Measurements from ENCODE around the gene GFOD1. TPM values are rescaled to one million over a fixed set of nuclear protein-coding genes. Genes with fewer than 3 reads are reported as not detected.

GFOD1 gene
- total and polyA plus RNA-seq, 4 donors: 2.6 to 16.8 (median 5.0) TPM

- Histone ChIP-seq H3K36me3 (ENCODE audit: control insufficient read depth in 4 of 4, insufficient read depth in 3 of 4, low read depth in 1 of 4, low read length in 3 of 4) (no peaks in the 10 kb centered on the region), H3K9me3 (ENCODE audit: control insufficient read depth in 4 of 4, low read length in 3 of 4) (no peaks in the 10 kb centered on the region), H3K27ac (ENCODE audit: low read depth in 1 of 2, low read length in 2 of 2) (no peak overlapping the region), H3K4me3 (ENCODE audit: low read depth in 1 of 3, low read length in 3 of 3) (no peak overlapping the region), H3K27me3 (ENCODE audit: control insufficient read depth in 4 of 4, insufficient read depth in 4 of 4, low read length in 3 of 4) (no peaks in the 10 kb centered on the region), H3K9ac (ENCODE audit: low read depth in 1 of 2, low read length in 2 of 2) (no peak overlapping the region), H3K4me1 (ENCODE audit: control insufficient read depth in 4 of 4, insufficient read depth in 4 of 4, low read length in 3 of 4) (peaks cover 0 to 2% (median 0%) of the 10 kb centered on the region in 4 donors)
- WGBS: 81% methylated on average over 3 of the region's 3 CpGs
- TF ChIP-seq GABPA (IDR thresholded peaks at IDR 0.05 in 1 of 2, conservative IDR thresholded peaks at IDR 0.05 in 1 of 2) (no peak), HNF4G (IDR thresholded peaks at IDR 0.05) (no peak)
- no peak for DNase-seq (ENCODE audit: low spot score)
Observed at GRCh38 chr6:13517116-13517515, 29.7 kb upstream of the GFOD1 start.

GRCh38 chr6:13515912-13516311 lies 28.5 kb upstream of the GFOD1 start:
- Histone ChIP-seq H3K27me3 (ENCODE audit: control insufficient read depth in 4 of 4, insufficient read depth in 4 of 4, low read length in 3 of 4) (no peaks in the 10 kb centered on the region), H3K36me3 (ENCODE audit: control insufficient read depth in 4 of 4, insufficient read depth in 3 of 4, low read depth in 1 of 4, low read length in 3 of 4) (no peaks in the 10 kb centered on the region), H3K27ac (ENCODE audit: low read depth in 1 of 2, low read length in 2 of 2) (no peak overlapping the region), H3K4me3 (ENCODE audit: low read depth in 1 of 3, low read length in 3 of 3) (no peak overlapping the region), H3K9me3 (ENCODE audit: control insufficient read depth in 4 of 4, low read length in 3 of 4) (no peaks in the 10 kb centered on the region), H3K9ac (ENCODE audit: low read depth in 1 of 2, low read length in 2 of 2) (no peak overlapping the region), H3K4me1 (ENCODE audit: control insufficient read depth in 4 of 4, insufficient read depth in 4 of 4, low read length in 3 of 4) (peaks cover 0 to 9% (median 5%) of the 10 kb centered on the region in 4 donors)
- TF ChIP-seq HNF4G (IDR thresholded peaks at IDR 0.05) (no peak), FOXA2 (IDR thresholded peaks at IDR 0.05) (no peak), SP1 (IDR thresholded peaks at IDR 0.05) (no peak), NR2F2 (IDR thresholded peaks at IDR 0.05) (no peak), RXRA (IDR thresholded peaks at IDR 0.05) (no peak), FOXA1 (IDR thresholded peaks at IDR 0.05) (no peak)
- TF ChIP-seq, protein P1, sequence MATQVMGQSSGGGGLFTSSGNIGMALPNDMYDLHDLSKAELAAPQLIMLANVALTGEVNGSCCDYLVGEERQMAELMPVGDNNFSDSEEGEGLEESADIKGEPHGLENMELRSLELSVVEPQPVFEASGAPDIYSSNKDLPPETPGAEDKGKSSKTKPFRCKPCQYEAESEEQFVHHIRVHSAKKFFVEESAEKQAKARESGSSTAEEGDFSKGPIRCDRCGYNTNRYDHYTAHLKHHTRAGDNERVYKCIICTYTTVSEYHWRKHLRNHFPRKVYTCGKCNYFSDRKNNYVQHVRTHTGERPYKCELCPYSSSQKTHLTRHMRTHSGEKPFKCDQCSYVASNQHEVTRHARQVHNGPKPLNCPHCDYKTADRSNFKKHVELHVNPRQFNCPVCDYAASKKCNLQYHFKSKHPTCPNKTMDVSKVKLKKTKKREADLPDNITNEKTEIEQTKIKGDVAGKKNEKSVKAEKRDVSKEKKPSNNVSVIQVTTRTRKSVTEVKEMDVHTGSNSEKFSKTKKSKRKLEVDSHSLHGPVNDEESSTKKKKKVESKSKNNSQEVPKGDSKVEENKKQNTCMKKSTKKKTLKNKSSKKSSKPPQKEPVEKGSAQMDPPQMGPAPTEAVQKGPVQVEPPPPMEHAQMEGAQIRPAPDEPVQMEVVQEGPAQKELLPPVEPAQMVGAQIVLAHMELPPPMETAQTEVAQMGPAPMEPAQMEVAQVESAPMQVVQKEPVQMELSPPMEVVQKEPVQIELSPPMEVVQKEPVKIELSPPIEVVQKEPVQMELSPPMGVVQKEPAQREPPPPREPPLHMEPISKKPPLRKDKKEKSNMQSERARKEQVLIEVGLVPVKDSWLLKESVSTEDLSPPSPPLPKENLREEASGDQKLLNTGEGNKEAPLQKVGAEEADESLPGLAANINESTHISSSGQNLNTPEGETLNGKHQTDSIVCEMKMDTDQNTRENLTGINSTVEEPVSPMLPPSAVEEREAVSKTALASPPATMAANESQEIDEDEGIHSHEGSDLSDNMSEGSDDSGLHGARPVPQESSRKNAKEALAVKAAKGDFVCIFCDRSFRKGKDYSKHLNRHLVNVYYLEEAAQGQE (IDR thresholded peaks at IDR 0.05): no peak
- 94% methylated on average over 3 of the region's 3 CpGs for WGBS
- no peak for DNase-seq (ENCODE audit: low spot score)

DNA sequence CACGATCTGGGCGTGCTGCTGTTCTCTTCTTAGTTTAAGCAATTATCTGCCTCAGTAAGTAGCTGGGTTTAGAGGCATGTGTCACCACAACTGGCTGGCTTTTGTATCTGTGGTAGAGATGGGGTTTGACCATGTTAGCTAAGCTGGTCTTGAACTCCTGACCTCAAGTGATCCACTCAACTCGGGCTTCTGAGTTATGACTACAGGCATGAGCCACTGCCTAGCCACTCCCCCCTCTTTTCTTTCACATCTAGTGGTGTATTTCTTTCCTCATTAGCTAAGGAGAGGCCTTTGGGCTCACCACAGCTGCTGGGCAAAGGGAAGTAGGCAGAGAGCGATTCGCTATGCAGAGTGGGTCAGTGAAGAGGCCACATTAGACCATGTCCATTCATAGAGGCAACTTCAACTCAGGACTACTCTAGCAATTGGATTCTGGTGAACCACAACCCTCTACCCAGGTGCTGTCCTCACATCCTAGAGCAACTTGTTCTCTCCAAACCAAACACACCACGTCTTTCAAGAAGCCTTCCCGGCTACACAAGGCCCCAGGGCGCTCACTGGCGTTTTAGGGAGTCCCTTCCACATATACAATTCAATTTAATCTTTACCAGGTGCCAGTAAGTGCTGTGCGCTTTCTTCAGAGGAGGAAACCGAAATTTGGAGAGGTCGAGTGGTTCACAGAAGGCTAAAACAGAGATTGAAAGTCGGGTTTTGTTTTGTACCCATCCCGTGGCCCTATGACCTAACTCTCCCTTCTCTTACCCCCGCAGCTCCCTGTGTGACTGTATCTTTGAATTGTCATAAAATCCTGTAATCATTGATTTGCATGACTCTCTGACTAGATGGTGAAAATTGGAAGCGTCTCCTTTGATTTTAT lies 26.5 kb upstream of the GFOD1 start:
- 83% methylated on average over 16 of the region's 16 CpGs for WGBS
- H3K9me3 ChIP-seq (ENCODE audit: control insufficient read depth in 4 of 4, low read length in 3 of 4): no peaks in the 10 kb centered on the region
- no peak for DNase-seq (ENCODE audit: low spot score)
- H3K9ac ChIP-seq (ENCODE audit: low read depth in 1 of 2, low read length in 2 of 2): no peak overlapping the region
- no peaks in the 10 kb centered on the region for H3K27me3 ChIP-seq (ENCODE audit: control insufficient read depth in 4 of 4, insufficient read depth in 4 of 4, low read length in 3 of 4)
- no peak overlapping the region for H3K4me3 ChIP-seq (ENCODE audit: low read depth in 1 of 3, low read length in 3 of 3)
- no peaks in the 10 kb centered on the region for H3K36me3 ChIP-seq (ENCODE audit: control insufficient read depth in 4 of 4, insufficient read depth in 3 of 4, low read depth in 1 of 4, low read length in 3 of 4)
- TF ChIP-seq SP1 (IDR thresholded peaks at IDR 0.05) (no peak), ATF3 (IDR thresholded peaks at IDR 0.05) (no peak), EGR1 (IDR thresholded peaks at IDR 0.05; ENCODE audit: low read depth in 2 of 2) (no peak), RXRA (IDR thresholded peaks at IDR 0.05) (no peak), FOXA2 (IDR thresholded peaks at IDR 0.05) (no peak), YY1 (IDR thresholded peaks at IDR 0.05) (no peak), JUND (IDR thresholded peaks at IDR 0.05) (no peak), HNF4A (conservative IDR thresholded peaks at IDR 0.05) (no peak), RAD21 (IDR thresholded peaks at IDR 0.05) (no peak), TAF1 (conservative IDR thresholded peaks at IDR 0.05) (no peak)
- peaks cover 0 to 9% (median 5%) of the 10 kb centered on the region in 4 donors for H3K4me1 ChIP-seq (ENCODE audit: control insufficient read depth in 4 of 4, insufficient read depth in 4 of 4, low read length in 3 of 4)
- no peak overlapping the region for H3K27ac ChIP-seq (ENCODE audit: low read depth in 1 of 2, low read length in 2 of 2)
